GM12878 (cell line): Measurements from ENCODE around the gene CCDC136. TPM values are rescaled to one million over a fixed set of nuclear protein-coding genes. Genes with fewer than 3 reads are reported as not detected.

Source experiments
- ATAC-seq: fragments of 200-7000 bp; cut with Tn5 transposase; 3 replicates; pipeline ENCODE4 v1.9.1; 2020; ENCODE audit warnings: mild to moderate bottlenecking, moderate library complexity
- BruUV-seq: library from RNA; stranded (reverse); fragments of 400-500 nt; replicated peaks from 2 replicates; lab custom pipeline; 2021; lab: Mats Ljungman, UMichigan
- CTCF ChIA-PET: fragments of 300-600 bp; sonication (Branson Sonifier 250); formaldehyde crosslinking; extraction: SDS; loops from one replicate; lab custom pipeline; 2021; ENCODE audit warnings: inconsistent platforms; lab: Yijun Ruan, JAX
- POLR2A ChIA-PET: fragments of 350-600 bp; formaldehyde crosslinking; extraction: SDS; loops from one replicate; lab custom pipeline; 2021; ENCODE audit warnings: inconsistent platforms; lab: Charles Lee
- RAD21 ChIA-PET: fragments of 300-600 bp; sonication (Branson Sonifier 250); formaldehyde crosslinking; loops from one replicate; lab custom pipeline; 2023; ENCODE audit warnings: antibody characterized with exemption; ENCODE audit not compliant: unreplicated experiment; lab: Charles Lee
- SMC1A ChIA-PET: fragments of 300-600 bp; sonication (Branson Sonifier 250); formaldehyde crosslinking; loops from one replicate; lab custom pipeline; 2023; ENCODE audit not compliant: unreplicated experiment, uncharacterized antibody; lab: Charles Lee
- DNase-seq: peaks from one replicate; pipeline ENCODE4 v3.0.0-alpha.2; 2011; ENCODE audit warnings: low read depth, low spot score
- FAIRE-seq: peaks from 3 replicates; lab custom pipeline; 2011; peaks lifted over from hg19 to GRCh38; lab: Jason Lieb, UNC
- H2AFZ ChIP-seq: 2 replicates; pipeline ENCODE4 v1.6.0; 2011; ENCODE audit warnings: low read depth, low read length, control low read depth; ENCODE audit not compliant: control insufficient read depth
- H3K27ac ChIP-seq: 2 replicates; pipeline ENCODE4 v1.5.1; 2011; ENCODE audit warnings: control low read depth; ENCODE audit not compliant: control insufficient read depth, insufficient read depth
- H3K27me3 ChIP-seq, 2 experiments: replicated peaks in 1 of 2; 2 replicates each; pipeline versions ENCODE4 v1.6.0 to v1.6.1; 2011; ENCODE audit warnings: low read length in 1 of 2; ENCODE audit not compliant: control insufficient read depth in 2 of 2, insufficient read depth in 2 of 2
- H3K36me3 ChIP-seq, 2 experiments: 2 replicates each; pipeline ENCODE4 v1.5.1; 2011; ENCODE audit warnings: low read length in 1 of 2; ENCODE audit not compliant: control insufficient read depth in 2 of 2, insufficient read depth in 2 of 2
- H3K4me1 ChIP-seq: 2 replicates; pipeline ENCODE4 v1.6.1; 2011; ENCODE audit warnings: mild to moderate bottlenecking, low read length, moderate library complexity, mixed read lengths; ENCODE audit not compliant: control insufficient read depth, insufficient read depth
- H3K4me2 ChIP-seq: 2 replicates; pipeline ENCODE4 v1.6.0; 2011; ENCODE audit warnings: control low read depth; ENCODE audit not compliant: control insufficient read depth, insufficient read depth
- H3K4me3 ChIP-seq: fragments of 200-600 bp; sonication (generic); 2 replicates; pipeline ENCODE4 v1.5.1; 2016
- H3K79me2 ChIP-seq: 2 replicates; pipeline ENCODE4 v1.6.0; 2011; ENCODE audit warnings: low read length; ENCODE audit not compliant: control insufficient read depth, insufficient read depth
- H3K9ac ChIP-seq: 2 replicates; pipeline ENCODE4 v1.8.0; 2011; ENCODE audit warnings: low read length, control low read depth, mixed read lengths; ENCODE audit not compliant: control insufficient read depth, insufficient read depth
- H3K9me3 ChIP-seq: replicated peaks from 3 replicates; pipeline ENCODE4 v1.5.1; 2011; ENCODE audit warnings: mild to moderate bottlenecking, low read length; ENCODE audit not compliant: control insufficient read depth, insufficient read depth
- H4K20me1 ChIP-seq: 2 replicates; pipeline ENCODE4 v1.6.0; 2011; ENCODE audit not compliant: control insufficient read depth, insufficient read depth
- BACH1 ChIP-seq: fragments of 450-650 bp; IDR thresholded peaks from 2 replicates; pipeline ENCODE4 v1.6.1; 2017; ENCODE audit warnings: mild to moderate bottlenecking, borderline replicate concordance
- CBX3 ChIP-seq: fragments of 200-600 bp; sonication (generic); IDR thresholded peaks from 2 replicates; pipeline ENCODE4 v1.6.1; 2016; ENCODE audit warnings: low read depth, borderline replicate concordance
- ETV6 ChIP-seq, 2 experiments: fragments of 450-650 bp in 1 of 2; IDR thresholded peaks in 1 of 2; conservative IDR thresholded peaks in 1 of 2; 2 replicates each; pipeline ENCODE4 v1.6.1; 2014; ENCODE audit warnings: antibody characterized with exemption in 1 of 2, borderline replicate concordance in 1 of 2, low read depth in 1 of 2, mild to moderate bottlenecking in 1 of 2, moderate library complexity in 1 of 2
- HDGF ChIP-seq: fragments of 450-650 bp; IDR thresholded peaks from 2 replicates; pipeline ENCODE4 v1.6.1; 2016; ENCODE audit warnings: antibody characterized with exemption
- IKZF2 ChIP-seq, 2 experiments: fragments of 450-650 bp; IDR thresholded peaks; 2 replicates each; pipeline ENCODE4 v1.6.1; 2017; ENCODE audit warnings: mild to moderate bottlenecking in 2 of 2, moderate library complexity in 2 of 2
- IRF4 ChIP-seq: IDR thresholded peaks from 2 replicates; pipeline ENCODE4 v1.6.1; 2011; ENCODE audit warnings: low read depth, low read length
- NFIC ChIP-seq: IDR thresholded peaks from 2 replicates; pipeline ENCODE4 v1.6.1; 2012; ENCODE audit warnings: low read depth, mild to moderate bottlenecking, inconsistent platforms, low read length, moderate library complexity
- NR2C1 ChIP-seq: fragments of 450-650 bp; IDR thresholded peaks from 2 replicates; pipeline ENCODE4 v1.6.1; 2017; ENCODE audit warnings: antibody characterized with exemption, mild to moderate bottlenecking, moderate library complexity
- NR2F1 ChIP-seq: fragments of 450-650 bp; conservative IDR thresholded peaks from 2 replicates; pipeline ENCODE4 v1.6.1; 2017; ENCODE audit warnings: mild to moderate bottlenecking
- NRF1 ChIP-seq: conservative IDR thresholded peaks from 2 replicates; pipeline ENCODE4 v1.6.1; 2011; ENCODE audit warnings: mild to moderate bottlenecking, low read depth, low read length, improper control_type of control experiment
- PAX5 ChIP-seq: IDR thresholded peaks from 2 replicates; pipeline ENCODE4 v1.6.1; 2011; ENCODE audit warnings: low read depth, low read length, borderline replicate concordance
- RB1 ChIP-seq: fragments of 450-650 bp; formaldehyde crosslinking; IDR thresholded peaks from 2 replicates; pipeline ENCODE4 v1.6.1; 2017; ENCODE audit warnings: mild to moderate bottlenecking, borderline replicate concordance
- ZNF217 ChIP-seq: fragments of 450-650 bp; IDR thresholded peaks from 2 replicates; pipeline ENCODE4 v1.6.1; 2017; ENCODE audit warnings: antibody characterized with exemption, mild to moderate bottlenecking
- WGBS: methylation state at CpG from one replicate; pipeline ENCODE4 v1.1.6; 2016; ENCODE audit warnings: low lambda C conversion rate; ENCODE audit not compliant: insufficient replicate concordance, insufficient coverage; ENCODE audit errors: missing lambda C conversion rate; 5-methylcytosine and 5-hydroxymethylcytosine counted together
- in situ Hi-C: fragments of 300-500 bp; cut with MboI; formaldehyde crosslinking; loops from 9 replicates; pipeline ENCODE4 v1.14.3; 2018; ENCODE audit warnings: mixed read lengths
- intact Hi-C: fragments of 100-400 bp; cut with micrococcal nuclease; formaldehyde crosslinking; loops from one replicate; pipeline ENCODE4 v1.14.2; 2022; ENCODE audit not compliant: unreplicated experiment
- polyA plus RNA-seq, 11 experiments: library from polyadenylated mRNA; depleted of rRNA in 4 of 11; unstranded in 6 of 11; stranded (reverse) in 5 of 11; fragments of >200 nt; fragmentation: Nextera tagmentation in 4 of 11; fragmentation: Illumina TruSeq in 1 of 11; extraction: Ambion mirVana in 4 of 11; extraction: Trizol in 1 of 11; gene quantifications; 1 replicate in 1 of 11; 2 replicates in 10 of 11; pipeline versions ENCODE4 v1.2.1 to v1.2.3, GENCODE V29; 2011 to 2016; ENCODE audit warnings: inconsistent platforms in 2 of 11, missing spikeins in 2 of 11, low read depth in 1 of 11
- total RNA-seq, 4 experiments: library from RNA; depleted of rRNA in 3 of 4; stranded (reverse); fragments of >200 nt in 3 of 4; fragmentation: Illumina TruSeq in 1 of 4; extraction: Trizol in 1 of 4; gene quantifications; 2 replicates each; pipeline versions ENCODE4 v1.2.1 to v1.2.3, GENCODE V29; 2013 to 2021
- TF ChIP-seq, protein P1 (sequence below): fragments of 150-350 bp; IDR thresholded peaks from 2 replicates; pipeline ENCODE4 v1.6.1; 2016; ENCODE audit warnings: low read depth, low read length
- TF ChIP-seq, protein P2 (sequence below): fragments of 450-650 bp; IDR thresholded peaks from 2 replicates; pipeline ENCODE4 v1.6.1; 2017; ENCODE audit warnings: mild to moderate bottlenecking, low read depth, inconsistent platforms; ENCODE audit not compliant: poor library complexity, severe bottlenecking

Gene CCDC136
- total and polyA plus RNA-seq, 10 of the 15 experiments (the other 5 are each of a cell fraction or from before 2014, with no cell fraction given) = 0.32 to 4.8 (median 1.5) TPM

DNA sequence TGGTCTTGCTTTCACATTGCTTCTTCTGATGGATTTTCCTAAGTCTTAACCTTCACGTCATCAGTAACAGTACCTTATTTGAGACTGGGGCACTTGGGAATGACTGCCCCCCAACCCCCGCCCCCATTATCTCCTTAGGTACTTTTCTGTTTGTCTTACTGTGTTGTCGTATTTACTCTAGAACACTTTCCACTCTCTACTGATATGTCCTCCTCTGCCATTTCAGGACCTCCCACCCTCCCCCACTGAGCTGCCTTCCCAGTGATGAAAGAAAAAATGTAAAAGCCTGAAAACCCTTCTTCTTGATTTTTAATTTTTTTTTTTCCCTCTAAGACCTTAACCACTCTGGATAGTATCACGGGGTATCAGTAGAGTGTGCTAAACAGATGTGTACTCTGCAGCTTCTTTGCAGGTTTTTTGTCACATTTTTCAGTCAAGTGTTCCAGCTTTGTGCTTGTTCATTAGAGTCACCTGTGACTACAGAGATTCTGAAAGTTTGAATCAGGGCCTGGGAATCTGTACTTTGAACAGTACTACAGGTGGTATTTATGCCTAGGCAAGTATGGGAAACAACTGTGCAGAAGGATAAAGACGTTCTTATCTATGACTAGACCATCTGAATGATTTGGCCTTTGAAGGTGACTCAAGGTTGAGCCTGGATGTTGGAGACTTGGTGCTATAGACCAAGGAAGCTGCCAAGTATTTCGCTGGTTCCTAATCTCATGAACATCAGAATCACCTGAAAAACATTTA is 44.3 kb upstream of the CCDC136 start:
- H3K9me3 ChIP-seq = no peaks in the 10 kb centered on the region
- ChIA-PET POLR2A (interaction anchor here (0.6 to 1.6 kb wide), 3 partner anchors 9 to 14 kb away, joined by 4 to 6 read pairs (median 4); partner anchors contain the start of gene CALU), SMC1A (interaction anchor here (0.9 to 1.7 kb wide), 6 partner anchors 7 to 23 kb away, joined by 3 to 7 read pairs (median 4); partner anchors contain the start of gene CALU), RAD21 (interaction anchor here (0.6 kb wide), 1 partner anchor 508 kb away, joined by 5 read pairs; no protein-coding TSS in a partner anchor), CTCF (interaction anchor here (0.6 to 1.7 kb wide), 4 partner anchors 10 to 288 kb away, joined by 3 to 5 read pairs (median 4); no protein-coding TSS in a partner anchor)
- no peaks in the 10 kb centered on the region for H3K4me1 ChIP-seq
- WGBS = 100% methylated on average over 6 of the region's 6 CpGs
- H3K9ac ChIP-seq = no peak overlapping the region
- H3K79me2 ChIP-seq = peaks cover 57% of the 10 kb centered on the region
- BruUV-seq = no TSS peak
- ATAC-seq (no peak), DNase-seq (no peak), FAIRE-seq (no peak)
- H3K4me2 ChIP-seq = no peak overlapping the region
- H3K27me3 ChIP-seq = no peaks in the 10 kb centered on the region
- intact Hi-C loops (no loop called here), in situ Hi-C loops (no loop called here)
- no peak overlapping the region for H3K27ac ChIP-seq
- no peak overlapping the region for H2AFZ ChIP-seq
- peaks cover 0 to 7% of the 10 kb centered on the region in 2 experiments; a peak in 2 of 4 replicates for H3K36me3 ChIP-seq
- H3K4me3 ChIP-seq = no peak overlapping the region
- TF ChIP-seq NR2C1 (no peak), CBX3 (no peak), RB1 (no peak), IRF4 (no peak), ZNF217 (no peak), PAX5 (no peak), ETV6 (conservative IDR thresholded peaks at IDR 0.05 in 1 of 2, IDR thresholded peaks at IDR 0.05 in 1 of 2; ENCODE audit: borderline replicate concordance in 1 of 2, low read depth in 1 of 2) (no peak), NR2F1 (no peak), BACH1 (no peak), NRF1 (no peak), HDGF (no peak), NFIC (no peak), IKZF2 (IDR thresholded peaks at IDR 0.05) (no peak)
- TF ChIP-seq, protein P1, sequence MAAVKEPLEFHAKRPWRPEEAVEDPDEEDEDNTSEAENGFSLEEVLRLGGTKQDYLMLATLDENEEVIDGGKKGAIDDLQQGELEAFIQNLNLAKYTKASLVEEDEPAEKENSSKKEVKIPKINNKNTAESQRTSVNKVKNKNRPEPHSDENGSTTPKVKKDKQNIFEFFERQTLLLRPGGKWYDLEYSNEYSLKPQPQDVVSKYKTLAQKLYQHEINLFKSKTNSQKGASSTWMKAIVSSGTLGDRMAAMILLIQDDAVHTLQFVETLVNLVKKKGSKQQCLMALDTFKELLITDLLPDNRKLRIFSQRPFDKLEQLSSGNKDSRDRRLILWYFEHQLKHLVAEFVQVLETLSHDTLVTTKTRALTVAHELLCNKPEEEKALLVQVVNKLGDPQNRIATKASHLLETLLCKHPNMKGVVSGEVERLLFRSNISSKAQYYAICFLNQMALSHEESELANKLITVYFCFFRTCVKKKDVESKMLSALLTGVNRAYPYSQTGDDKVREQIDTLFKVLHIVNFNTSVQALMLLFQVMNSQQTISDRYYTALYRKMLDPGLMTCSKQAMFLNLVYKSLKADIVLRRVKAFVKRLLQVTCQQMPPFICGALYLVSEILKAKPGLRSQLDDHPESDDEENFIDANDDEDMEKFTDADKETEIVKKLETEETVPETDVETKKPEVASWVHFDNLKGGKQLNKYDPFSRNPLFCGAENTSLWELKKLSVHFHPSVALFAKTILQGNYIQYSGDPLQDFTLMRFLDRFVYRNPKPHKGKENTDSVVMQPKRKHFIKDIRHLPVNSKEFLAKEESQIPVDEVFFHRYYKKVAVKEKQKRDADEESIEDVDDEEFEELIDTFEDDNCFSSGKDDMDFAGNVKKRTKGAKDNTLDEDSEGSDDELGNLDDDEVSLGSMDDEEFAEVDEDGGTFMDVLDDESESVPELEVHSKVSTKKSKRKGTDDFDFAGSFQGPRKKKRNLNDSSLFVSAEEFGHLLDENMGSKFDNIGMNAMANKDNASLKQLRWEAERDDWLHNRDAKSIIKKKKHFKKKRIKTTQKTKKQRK = no peak
- TF ChIP-seq, protein P2, sequence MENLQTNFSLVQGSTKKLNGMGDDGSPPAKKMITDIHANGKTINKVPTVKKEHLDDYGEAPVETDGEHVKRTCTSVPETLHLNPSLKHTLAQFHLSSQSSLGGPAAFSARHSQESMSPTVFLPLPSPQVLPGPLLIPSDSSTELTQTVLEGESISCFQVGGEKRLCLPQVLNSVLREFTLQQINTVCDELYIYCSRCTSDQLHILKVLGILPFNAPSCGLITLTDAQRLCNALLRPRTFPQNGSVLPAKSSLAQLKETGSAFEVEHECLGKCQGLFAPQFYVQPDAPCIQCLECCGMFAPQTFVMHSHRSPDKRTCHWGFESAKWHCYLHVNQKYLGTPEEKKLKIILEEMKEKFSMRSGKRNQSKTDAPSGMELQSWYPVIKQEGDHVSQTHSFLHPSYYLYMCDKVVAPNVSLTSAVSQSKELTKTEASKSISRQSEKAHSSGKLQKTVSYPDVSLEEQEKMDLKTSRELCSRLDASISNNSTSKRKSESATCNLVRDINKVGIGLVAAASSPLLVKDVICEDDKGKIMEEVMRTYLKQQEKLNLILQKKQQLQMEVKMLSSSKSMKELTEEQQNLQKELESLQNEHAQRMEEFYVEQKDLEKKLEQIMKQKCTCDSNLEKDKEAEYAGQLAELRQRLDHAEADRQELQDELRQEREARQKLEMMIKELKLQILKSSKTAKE = no peak
- peaks cover 2% of the 10 kb centered on the region; the same call in 1 of the 2 replicates for H4K20me1 ChIP-seq
